ENCODE results near the gene TRMT1L.

The TRMT1L gene

DNA sequence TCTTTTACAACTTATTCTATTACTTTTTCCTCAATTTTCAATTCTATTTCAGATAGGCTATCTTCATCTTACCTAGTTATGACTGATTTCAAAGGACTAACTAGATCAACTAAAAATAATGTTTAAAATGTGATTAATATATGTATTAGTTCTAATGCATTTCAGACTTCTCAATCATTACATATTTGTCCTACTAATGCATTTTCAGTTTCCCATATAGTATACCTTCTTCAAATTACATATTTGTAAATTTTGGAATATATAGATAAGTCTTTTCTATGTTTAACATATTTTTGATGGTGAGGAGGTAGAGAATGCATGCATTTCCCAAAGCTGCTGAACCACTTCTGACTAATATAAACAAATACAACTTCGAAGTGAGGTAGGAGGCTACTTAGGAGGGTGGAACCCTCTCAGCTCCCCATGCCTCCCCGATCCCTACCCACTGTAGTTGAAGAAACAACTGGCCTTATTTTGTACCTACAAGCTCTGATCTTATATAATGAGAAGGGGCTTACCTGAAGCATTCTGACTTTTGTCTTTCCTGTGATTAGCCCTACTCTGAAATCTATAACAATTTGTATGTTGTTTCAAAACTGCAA lies 1.7 kb downstream of the TRMT1L start:
- Histone ChIP-seq H4K12ac (ENCODE audit: low read depth, low read length) (no peak overlapping the region), H3K4ac (ENCODE audit: low read depth, low read length) (no peak overlapping the region), H3K27ac (ENCODE audit: low read depth, low read length) (no peak overlapping the region), H3K9ac (ENCODE audit: low read length) (no peak overlapping the region), H2BK120ac (ENCODE audit: insufficient read depth, low read length, poor library complexity) (no peak overlapping the region), H3K79me2 (ENCODE audit: control insufficient read depth, insufficient read depth, low read length, poor library complexity) (peaks cover 10% of the 10 kb centered on the region), H2BK5ac (ENCODE audit: low read depth, low read length, poor library complexity) (no peak overlapping the region), H2AFZ (ENCODE audit: insufficient read depth, low read length, poor library complexity) (no peak overlapping the region), H3K79me1 (ENCODE audit: low read length) (peaks cover 14% of the 10 kb centered on the region), H2BK12ac (ENCODE audit: low read length) (no peak overlapping the region), H3K36me3 (ENCODE audit: control insufficient read depth in 1 of 2, insufficient read depth in 2 of 2, low read length in 2 of 2) (no peaks in the 10 kb centered on the region), H3K18ac (ENCODE audit: low read length) (no peak overlapping the region), H4K91ac (ENCODE audit: low read depth, low read length) (no peak overlapping the region), H3K27me3 (ENCODE audit: insufficient read depth, low read length) (no peaks in the 10 kb centered on the region), H3K14ac (ENCODE audit: low read length) (no peak overlapping the region), H3K4me3 (ENCODE audit: low read depth, low read length) (no peak overlapping the region), H3K4me2 (ENCODE audit: low read length) (no peak overlapping the region), H3K23ac (ENCODE audit: low read length) (no peak overlapping the region), H3K9me3 (ENCODE audit: insufficient read depth, low read depth, low read length) (no peaks in the 10 kb centered on the region), H4K8ac (ENCODE audit: low read depth, low read length) (no peak overlapping the region), H3K4me1 (ENCODE audit: control insufficient read depth in 1 of 2, insufficient read depth in 2 of 2, low read length in 2 of 2) (no peaks in the 10 kb centered on the region), H2AK5ac (ENCODE audit: low read length) (no peak overlapping the region)
- no CpG with 5 or more reads among the region's 2 CpGs for WGBS (ENCODE audit: extremely low coverage, insufficient coverage, insufficient read length)
- peak in 1 of 2 donors; percentile 38 for DNase-seq

DNA sequence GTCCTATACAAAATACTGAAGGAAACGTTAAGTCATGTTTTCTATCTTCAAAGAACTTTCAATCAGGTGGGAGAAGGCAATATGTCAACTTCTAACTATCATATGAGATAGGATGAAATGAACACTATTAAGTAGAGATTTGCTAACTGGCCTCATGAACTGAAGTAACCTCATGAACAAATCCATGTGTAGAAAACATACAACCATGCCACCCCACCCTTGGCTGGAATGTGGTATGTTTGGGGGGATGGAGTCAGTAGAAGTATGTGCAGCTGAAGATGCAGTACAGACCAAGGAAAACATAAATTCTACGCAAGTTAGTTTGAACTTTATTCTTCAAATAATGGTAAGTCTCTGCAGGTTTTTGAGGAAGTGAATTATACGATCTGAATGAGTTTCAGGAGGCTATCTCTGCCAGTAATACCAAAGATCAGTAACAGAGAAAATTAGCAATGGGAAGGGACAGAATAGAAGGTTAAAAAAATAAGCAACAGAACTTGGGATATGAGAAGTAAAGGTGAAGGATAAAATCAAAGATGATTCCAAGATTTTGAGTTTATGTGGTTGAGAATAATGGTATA lies 4.5 kb downstream of the TRMT1L start:
- H4K12ac ChIP-seq (ENCODE audit: low read depth, low read length), result no peak overlapping the region
- no peak overlapping the region for H2AK5ac ChIP-seq (ENCODE audit: low read length)
- H3K4ac ChIP-seq (ENCODE audit: low read depth, low read length), result no peak overlapping the region
- DNase-seq, result no peak
- H3K9ac ChIP-seq (ENCODE audit: low read length), result no peak overlapping the region
- H3K4me2 ChIP-seq (ENCODE audit: low read length), result no peak overlapping the region
- peaks cover 8% of the 10 kb centered on the region for H3K79me2 ChIP-seq (ENCODE audit: control insufficient read depth, insufficient read depth, low read length, poor library complexity)
- H3K23ac ChIP-seq (ENCODE audit: low read length), result no peak overlapping the region
- no peak overlapping the region for H3K27ac ChIP-seq (ENCODE audit: low read depth, low read length)
- no peaks in the 10 kb centered on the region for H3K9me3 ChIP-seq (ENCODE audit: insufficient read depth, low read depth, low read length)
- H3K27me3 ChIP-seq (ENCODE audit: insufficient read depth, low read length), result no peaks in the 10 kb centered on the region
- WGBS (ENCODE audit: extremely low coverage, insufficient coverage, insufficient read length), result no CpG with 5 or more reads among the region's 3 CpGs
- no peak overlapping the region for H2BK5ac ChIP-seq (ENCODE audit: low read depth, low read length, poor library complexity)
- H2AFZ ChIP-seq (ENCODE audit: insufficient read depth, low read length, poor library complexity), result no peak overlapping the region
- no peaks in the 10 kb centered on the region for H3K4me1 ChIP-seq (ENCODE audit: control insufficient read depth in 1 of 2, insufficient read depth in 2 of 2, low read length in 2 of 2)
- no peak overlapping the region for H4K8ac ChIP-seq (ENCODE audit: low read depth, low read length)
- no peak overlapping the region for H2BK12ac ChIP-seq (ENCODE audit: low read length)
- no peak overlapping the region for H2BK120ac ChIP-seq (ENCODE audit: insufficient read depth, low read length, poor library complexity)
- no peak overlapping the region for H3K14ac ChIP-seq (ENCODE audit: low read length)
- no peak overlapping the region for H3K18ac ChIP-seq (ENCODE audit: low read length)
- peaks cover 7% of the 10 kb centered on the region for H3K79me1 ChIP-seq (ENCODE audit: low read length)
- H3K36me3 ChIP-seq (ENCODE audit: control insufficient read depth in 1 of 2, insufficient read depth in 2 of 2, low read length in 2 of 2), result peaks cover 3% of the 10 kb centered on the region in 2 experiments
- H3K4me3 ChIP-seq (ENCODE audit: low read depth, low read length), result no peak overlapping the region
- H4K91ac ChIP-seq (ENCODE audit: low read depth, low read length), result no peak overlapping the region

DNA sequence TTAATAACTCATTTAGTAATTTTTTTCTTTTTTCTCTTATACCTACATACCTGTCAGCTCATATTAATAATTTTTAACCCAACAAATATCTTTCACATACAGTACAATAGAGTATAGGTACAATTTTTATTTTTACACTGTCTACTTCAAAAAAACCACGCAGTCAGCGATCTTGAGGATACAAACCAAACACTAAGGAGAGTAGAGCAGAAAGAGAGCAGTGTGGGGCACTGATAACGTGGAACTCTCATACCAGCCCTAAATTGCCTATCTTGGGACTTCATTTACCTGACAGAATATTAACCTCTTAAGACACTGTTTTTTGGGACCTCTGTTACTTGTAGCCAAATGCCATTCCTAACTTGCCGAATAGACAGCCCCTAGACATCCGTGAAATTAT lies 5.5 kb downstream of the TRMT1L start:
- no peak for DNase-seq
- Histone ChIP-seq H4K12ac (ENCODE audit: low read depth, low read length) (no peak overlapping the region), H2BK12ac (ENCODE audit: low read length) (no peak overlapping the region), H2BK120ac (ENCODE audit: insufficient read depth, low read length, poor library complexity) (no peak overlapping the region), H3K4me2 (ENCODE audit: low read length) (no peak overlapping the region), H3K14ac (ENCODE audit: low read length) (no peak overlapping the region), H3K4me3 (ENCODE audit: low read depth, low read length) (no peak overlapping the region), H3K27ac (ENCODE audit: low read depth, low read length) (no peak overlapping the region), H4K8ac (ENCODE audit: low read depth, low read length) (no peak overlapping the region), H3K9ac (ENCODE audit: low read length) (no peak overlapping the region), H2AFZ (ENCODE audit: insufficient read depth, low read length, poor library complexity) (no peak overlapping the region), H3K23ac (ENCODE audit: low read length) (no peak overlapping the region), H3K4ac (ENCODE audit: low read depth, low read length) (no peak overlapping the region), H3K18ac (ENCODE audit: low read length) (no peak overlapping the region), H2BK5ac (ENCODE audit: low read depth, low read length, poor library complexity) (no peak overlapping the region), H3K9me3 (ENCODE audit: insufficient read depth, low read depth, low read length) (no peaks in the 10 kb centered on the region), H3K27me3 (ENCODE audit: insufficient read depth, low read length) (no peaks in the 10 kb centered on the region), H3K79me2 (ENCODE audit: control insufficient read depth, insufficient read depth, low read length, poor library complexity) (peaks cover 2% of the 10 kb centered on the region), H3K4me1 (ENCODE audit: control insufficient read depth in 1 of 2, insufficient read depth in 2 of 2, low read length in 2 of 2) (no peaks in the 10 kb centered on the region), H3K79me1 (ENCODE audit: low read length) (peaks cover under 1% of the 10 kb centered on the region), H4K91ac (ENCODE audit: low read depth, low read length) (no peak overlapping the region), H3K36me3 (ENCODE audit: control insufficient read depth in 1 of 2, insufficient read depth in 2 of 2, low read length in 2 of 2) (peaks cover 3% of the 10 kb centered on the region in 2 experiments), H2AK5ac (ENCODE audit: low read length) (no peak overlapping the region)
- WGBS (ENCODE audit: extremely low coverage, insufficient coverage, insufficient read length), result no CpG with 5 or more reads among the region's 5 CpGs

DNA sequence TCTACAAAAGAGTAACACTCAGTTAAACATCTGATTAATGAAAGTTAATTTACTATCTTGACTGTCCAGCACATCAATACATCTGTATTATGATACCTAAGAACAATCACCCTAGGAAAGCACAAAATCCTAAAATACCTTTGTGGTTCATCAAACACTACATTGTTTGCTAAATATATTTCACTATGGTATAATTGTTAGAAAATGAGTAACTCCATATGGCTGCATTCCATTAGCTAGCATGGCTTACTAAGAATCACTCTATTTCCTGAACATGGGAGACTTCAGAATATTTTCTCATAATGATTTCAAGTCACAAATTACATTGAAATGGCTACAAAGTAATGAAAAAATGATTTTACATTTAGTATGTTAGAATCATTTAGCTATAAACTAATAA lies 12.5 kb downstream of the TRMT1L start:
- Histone ChIP-seq H3K14ac (ENCODE audit: low read length) (no peak overlapping the region), H3K18ac (ENCODE audit: low read length) (no peak overlapping the region), H3K36me3 (ENCODE audit: control insufficient read depth in 1 of 2, insufficient read depth in 2 of 2, low read length in 2 of 2) (peaks cover under 1 to 2% of the 10 kb centered on the region in 2 experiments), H3K27me3 (ENCODE audit: insufficient read depth, low read length) (no peaks in the 10 kb centered on the region), H3K9me3 (ENCODE audit: insufficient read depth, low read depth, low read length) (no peaks in the 10 kb centered on the region), H3K4me2 (ENCODE audit: low read length) (no peak overlapping the region), H3K4me1 (ENCODE audit: control insufficient read depth in 1 of 2, insufficient read depth in 2 of 2, low read length in 2 of 2) (no peaks in the 10 kb centered on the region), H2BK12ac (ENCODE audit: low read length) (no peak overlapping the region), H4K8ac (ENCODE audit: low read depth, low read length) (no peak overlapping the region), H3K27ac (ENCODE audit: low read depth, low read length) (no peak overlapping the region), H3K79me1 (ENCODE audit: low read length) (no peaks in the 10 kb centered on the region), H2AK5ac (ENCODE audit: low read length) (no peak overlapping the region), H3K4ac (ENCODE audit: low read depth, low read length) (no peak overlapping the region), H2BK120ac (ENCODE audit: insufficient read depth, low read length, poor library complexity) (no peak overlapping the region), H3K23ac (ENCODE audit: low read length) (no peak overlapping the region), H3K79me2 (ENCODE audit: control insufficient read depth, insufficient read depth, low read length, poor library complexity) (no peaks in the 10 kb centered on the region), H3K4me3 (ENCODE audit: low read depth, low read length) (no peak overlapping the region), H4K91ac (ENCODE audit: low read depth, low read length) (no peak overlapping the region), H2BK5ac (ENCODE audit: low read depth, low read length, poor library complexity) (no peak overlapping the region), H3K9ac (ENCODE audit: low read length) (no peak overlapping the region), H4K12ac (ENCODE audit: low read depth, low read length) (no peak overlapping the region), H2AFZ (ENCODE audit: insufficient read depth, low read length, poor library complexity) (no peak overlapping the region)
- DNase-seq, result peak in 1 of 2 donors; percentile 14
